SHP77 treated with DMSO at 0.1 percent for 48 hours (cell line): ENCODE measurements around the gene TBC1D14.
A peak's percentile ranks its signal among the peaks of the same experiment; 100 is the strongest.
"Not testable (repeated sequence)": the region's sequence is repeated elsewhere in the genome, so short reads cannot be mapped to it uniquely, and the experiment has no call there.

Experiments used
- DNase-seq: peaks from one replicate; lab custom pipeline; 2025; lab: John Stamatoyannopoulos, UW

The TBC1D14 gene

DNA sequence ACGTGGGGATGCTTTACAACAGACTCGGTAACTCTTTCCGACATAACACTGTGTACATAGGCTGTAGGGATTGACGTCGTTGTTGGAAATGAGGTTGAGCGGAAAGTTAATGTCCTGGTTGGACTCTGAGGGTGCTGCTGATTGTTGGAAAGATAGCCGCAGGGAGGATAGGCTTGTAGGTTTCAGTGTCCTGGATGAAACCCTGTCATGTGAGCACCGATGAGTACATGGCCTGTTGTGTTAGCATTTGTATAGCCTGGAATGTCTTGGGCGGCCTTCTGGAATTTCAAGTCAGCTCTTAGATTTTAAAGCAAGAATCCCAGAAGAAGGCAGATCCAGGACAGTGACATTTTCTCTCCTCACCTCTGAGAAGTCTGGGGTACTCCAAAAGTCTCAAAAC, 63.3 kb downstream of the TBC1D14 start:
- no peak for DNase-seq

DNA sequence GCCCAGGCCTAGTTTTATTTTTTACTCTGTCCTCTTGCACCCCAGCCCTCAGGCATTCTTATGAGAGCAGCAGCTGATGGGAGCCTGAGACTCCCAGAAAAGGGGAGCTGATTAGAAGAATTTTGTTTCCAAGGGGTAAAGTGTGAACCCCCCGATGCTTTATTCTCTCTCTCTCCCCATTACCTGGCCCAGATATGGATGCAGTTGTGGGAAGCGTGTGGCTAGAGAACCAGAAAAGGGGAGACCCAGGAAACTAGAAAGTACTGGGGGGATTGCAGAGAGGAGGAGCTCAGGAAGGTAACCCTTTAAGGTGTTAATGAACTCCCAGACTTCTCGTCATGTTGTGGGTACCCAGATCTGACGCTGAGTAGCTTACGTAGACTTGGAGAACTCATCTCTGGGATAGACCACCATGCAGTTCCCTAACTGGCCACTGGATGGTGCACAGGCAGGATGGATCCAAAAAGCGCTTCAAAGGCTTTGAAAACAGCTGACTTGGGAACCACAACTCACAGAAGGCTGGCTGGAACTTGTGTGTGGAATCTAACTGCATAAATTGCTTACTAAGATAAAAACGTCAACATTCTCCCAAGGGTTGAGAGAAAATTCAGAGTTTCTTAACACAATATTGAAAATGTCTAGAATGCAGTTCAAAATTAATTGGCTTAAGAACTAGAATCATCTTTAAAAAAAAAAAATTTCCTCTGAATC, 64.7 kb downstream of the TBC1D14 start:
- DNase-seq, result no peak

- DNase-seq, result not testable (repeated sequence)
Observed at GRCh38 chr4:6977846-6978245, 68.2 kb downstream of the TBC1D14 start.

DNA sequence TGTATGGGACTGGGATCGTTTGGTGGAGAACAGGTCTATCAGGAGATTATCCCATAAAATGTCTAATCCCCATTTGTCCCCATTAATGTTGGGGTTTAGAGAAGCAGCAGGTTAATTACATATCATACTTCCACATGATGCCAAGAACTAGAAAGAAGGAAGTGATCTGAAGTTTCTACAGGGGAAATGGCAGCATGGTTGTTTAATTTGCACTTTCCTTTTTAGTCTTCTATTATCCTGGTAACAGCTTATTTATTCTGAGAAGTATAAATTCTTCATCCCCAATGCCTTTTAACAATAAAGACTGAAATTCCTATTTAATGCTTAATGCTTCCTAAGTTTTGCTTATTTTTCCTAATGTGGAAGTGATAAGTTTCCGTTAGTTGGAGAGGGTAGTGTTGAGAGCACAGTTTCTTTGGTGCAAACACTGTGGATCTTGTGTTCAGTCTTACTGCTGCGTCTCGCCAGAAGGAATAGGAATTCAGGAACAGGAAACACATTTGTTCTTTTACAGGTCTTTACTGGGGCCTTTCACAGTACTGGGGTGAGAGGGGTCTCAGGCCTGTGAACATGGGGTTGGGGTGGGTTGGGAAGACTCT, 74.0 kb downstream of the TBC1D14 start:
- DNase-seq, result no peak

- DNase-seq, result no peak
Observed at GRCh38 chr4:6984612-6985425, 75.2 kb downstream of the TBC1D14 start.

GRCh38 chr4:6986072-6986780, 76.6 kb downstream of the TBC1D14 start:
- DNase-seq, result no peak

DNA sequence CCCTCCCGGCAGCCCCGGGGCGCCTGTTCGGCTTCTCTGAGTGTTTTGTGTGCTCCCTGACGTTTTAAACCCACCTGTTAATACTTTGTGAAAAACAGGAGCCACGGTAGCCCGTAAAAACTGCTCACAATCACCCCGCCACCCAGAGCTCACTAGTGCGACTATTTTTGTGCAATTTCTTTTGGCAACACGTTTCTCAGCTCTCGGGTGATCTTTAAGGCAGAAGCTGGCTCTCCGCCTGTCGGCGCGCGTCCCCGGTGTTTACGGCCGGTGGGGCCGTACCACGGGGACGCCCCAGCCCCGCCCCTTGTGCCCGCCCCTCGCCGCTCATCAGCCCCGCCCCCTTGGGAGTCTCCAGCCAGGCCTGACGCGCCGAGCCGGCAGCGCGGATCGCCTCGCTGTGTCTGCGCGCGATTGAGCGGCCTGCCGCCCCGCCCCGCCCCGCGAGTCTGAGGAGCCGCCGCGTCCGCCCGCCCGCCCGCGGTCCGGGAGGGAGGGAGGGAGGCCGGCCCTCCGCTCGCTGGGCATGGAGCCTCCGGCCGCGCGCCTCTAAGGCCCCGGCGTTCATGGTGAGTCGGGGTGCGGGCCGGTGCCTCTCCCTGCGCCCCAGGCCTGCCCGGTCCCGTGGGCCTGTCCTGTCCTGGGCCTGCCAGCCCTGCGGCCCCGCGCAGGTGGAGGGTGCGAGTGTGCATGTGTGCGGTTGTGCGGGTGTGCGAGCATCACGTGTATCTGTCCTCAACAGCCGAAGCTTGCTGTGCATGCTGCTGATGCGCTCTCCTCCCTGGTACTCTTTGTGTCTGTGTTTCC, 77.4 kb downstream of the TBC1D14 start:
- peak; percentile 22 for DNase-seq

DNA sequence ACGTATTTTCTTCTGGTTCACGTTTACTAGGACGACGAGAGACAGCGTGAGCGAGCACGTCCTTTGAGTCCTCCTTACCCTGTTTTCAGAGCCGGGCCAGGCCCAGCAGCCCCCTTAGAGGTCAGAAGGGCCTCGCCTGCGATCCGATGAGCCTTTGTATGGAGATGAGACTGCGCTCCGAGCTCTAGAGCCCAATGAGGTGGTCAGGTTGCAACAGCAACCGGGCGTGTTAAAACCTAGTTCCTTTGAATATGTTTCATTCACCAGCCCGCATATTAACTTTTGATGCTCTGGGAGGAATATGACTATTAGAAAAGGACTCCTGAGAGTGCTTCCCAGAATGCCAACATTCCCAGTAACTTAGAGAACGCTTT, 77.9 kb downstream of the TBC1D14 start:
- no peak for DNase-seq

DNA sequence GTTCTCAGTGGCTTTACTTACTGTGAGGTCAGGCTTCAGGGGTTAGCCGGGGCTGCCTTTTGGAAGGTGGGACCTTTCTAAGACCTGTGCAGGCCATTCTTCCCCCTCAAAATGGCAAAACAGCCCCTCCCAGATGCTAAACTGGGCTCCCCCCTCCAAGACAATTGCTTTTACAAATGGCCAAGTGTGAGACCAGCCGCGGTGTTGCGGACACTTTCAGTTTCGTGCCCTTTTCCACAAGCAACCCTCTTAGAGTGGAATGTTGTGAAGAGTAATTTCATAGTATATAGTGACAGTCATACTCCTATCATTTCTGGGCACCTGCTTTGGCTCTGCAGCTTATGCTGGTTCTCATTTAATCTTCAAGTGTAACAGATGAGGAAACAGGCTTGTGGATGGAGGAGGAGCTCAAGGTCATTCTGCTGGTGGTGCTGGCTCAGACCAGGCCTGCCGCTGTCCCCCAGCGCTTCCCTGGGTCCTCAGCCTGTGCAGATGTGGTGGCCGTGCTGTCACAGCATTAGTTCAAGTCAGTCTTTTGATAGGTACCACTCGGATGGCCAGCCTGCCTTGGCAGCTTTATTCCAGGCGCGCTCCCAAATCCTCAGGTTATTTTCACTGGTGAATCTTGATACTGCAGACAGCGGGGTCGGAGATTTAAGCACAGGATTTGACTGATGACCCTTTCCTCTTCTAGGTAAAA, 78.5 kb downstream of the TBC1D14 start:
- no peak for DNase-seq

DNA sequence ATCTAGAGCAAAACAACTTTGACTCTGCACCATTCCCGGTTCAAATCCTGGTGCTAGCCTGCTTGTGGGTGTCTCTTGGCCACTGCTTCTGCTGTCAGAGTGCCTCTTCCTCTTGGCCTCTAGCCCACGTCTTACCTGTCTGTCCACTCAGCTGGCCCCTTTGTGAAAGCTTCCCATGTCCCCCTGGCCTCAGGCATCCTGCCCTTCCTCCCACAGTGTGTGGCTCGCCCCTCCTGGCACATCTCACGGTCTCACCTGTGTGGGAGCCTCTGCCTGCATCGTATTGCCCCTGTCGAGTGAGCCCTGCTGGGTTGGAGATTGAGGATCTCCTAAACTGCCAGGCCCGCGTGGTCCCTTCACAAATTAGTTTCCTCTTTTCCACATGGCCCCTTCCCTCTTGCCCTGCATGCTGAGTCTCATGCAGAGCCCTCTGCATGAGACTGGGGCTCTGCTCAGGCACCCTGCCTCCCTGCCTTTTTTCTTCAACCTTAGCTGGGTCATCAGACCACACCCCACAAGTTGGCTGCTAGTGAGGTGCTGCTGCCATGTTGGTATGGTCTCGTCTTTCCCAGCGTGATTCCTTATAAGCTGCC, 79.8 kb downstream of the TBC1D14 start:
- no peak for DNase-seq

DNA sequence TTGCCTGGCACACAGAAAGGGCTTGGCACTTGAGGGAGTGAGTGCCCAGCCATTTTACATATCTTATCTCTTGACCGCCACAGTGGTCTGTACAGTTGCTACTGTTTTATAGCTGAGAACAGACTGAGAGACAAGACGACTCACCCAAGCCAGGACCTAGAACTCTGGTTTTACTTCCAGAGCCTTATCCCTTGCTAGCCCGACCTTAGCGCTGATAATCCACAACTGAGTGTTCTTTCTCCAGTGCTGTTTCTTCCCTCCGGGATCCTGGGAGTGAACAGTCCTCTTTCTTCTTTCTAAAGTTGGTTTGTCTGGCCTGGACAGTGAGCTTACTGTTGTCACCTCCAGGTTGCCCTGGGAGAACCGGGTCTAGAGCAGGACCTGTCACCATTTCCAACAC, 81.0 kb downstream of the TBC1D14 start:
- DNase-seq, result no peak

GRCh38 chr4:6991249-6991648, 81.6 kb downstream of the TBC1D14 start:
- DNase-seq, result no peak

DNA sequence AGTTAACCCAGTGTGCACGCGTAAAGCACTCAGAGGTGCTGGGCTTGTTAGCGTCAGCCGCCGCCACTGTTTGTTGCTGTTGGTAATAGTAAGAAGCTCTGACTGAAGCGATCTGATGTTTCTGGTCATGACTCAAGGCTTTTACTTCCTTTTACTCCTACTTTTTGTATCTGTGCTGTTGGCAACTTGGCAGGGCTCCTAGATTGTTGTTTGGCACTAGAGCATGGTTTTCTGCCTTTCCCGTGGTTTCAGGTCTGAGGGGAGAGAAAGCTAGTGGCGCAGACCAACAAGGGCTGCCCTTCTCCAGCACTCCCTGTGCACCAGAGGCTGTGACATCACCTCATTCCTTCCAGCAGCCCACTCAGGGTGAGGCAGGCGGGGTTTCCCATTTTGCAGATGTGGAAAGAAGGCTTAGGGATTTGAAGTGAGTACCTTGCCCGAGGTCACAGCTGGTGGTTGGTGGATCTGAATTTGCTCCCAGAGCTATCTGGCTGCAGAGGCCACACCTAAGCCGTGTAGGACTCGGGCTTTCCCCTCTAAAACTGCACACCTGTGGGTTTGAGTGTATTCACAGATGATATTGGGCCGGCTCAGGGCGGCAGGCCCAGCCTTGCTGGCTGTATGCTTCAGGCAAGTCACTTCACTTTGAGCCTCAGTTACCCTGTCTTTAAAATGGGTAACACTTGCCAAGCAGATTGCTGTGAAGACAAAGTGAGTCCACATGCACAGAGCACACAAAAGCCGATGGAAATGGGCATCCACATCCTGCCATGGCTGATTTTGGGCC, 82.3 kb downstream of the TBC1D14 start:
- DNase-seq, result no peak

DNA sequence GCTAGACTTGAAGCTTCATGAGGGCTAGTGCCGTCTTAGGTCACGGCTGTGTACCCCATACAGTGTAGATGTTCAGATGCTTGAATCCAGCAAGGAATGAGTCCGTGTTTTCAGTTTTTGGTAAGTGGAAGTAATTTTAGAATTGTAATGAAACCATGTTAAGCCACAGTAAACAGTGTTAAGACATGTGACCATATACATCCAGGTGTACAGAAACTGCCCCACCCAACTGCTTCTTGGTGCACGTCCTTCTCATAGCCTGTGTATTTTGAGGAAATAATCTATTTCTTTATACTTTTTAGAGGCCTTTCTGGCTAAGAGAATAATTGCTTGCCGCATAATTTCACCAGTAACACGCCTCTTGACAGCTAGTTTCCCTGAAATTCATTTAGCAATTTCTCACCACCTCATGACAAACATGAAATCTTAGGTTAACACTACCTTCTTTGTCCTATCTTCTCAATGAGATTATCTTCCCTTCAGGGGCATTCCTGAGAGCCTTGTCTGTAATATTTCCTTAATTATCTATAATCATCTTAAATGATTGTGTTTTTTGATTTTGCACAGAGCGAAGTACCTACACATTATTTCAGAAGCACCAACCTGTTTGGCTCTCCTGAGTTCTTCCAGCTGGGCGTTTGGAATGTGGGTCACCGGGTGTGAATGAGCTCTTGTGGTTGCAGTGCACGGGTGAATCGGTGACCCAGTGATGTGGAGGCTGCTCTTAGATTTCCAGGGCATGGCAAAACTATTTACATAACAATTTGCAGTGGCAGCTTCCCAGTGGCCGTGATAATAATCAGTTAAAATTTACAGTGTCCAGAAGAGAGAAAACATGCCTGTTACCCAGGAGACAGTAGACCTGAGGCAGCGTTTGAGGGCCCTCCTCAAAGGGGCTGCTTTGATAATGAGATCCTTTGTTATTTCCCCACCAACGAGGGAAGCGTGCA, 83.4 kb downstream of the TBC1D14 start:
- no peak for DNase-seq

GRCh38 chr4:6996481-6996880, 86.9 kb downstream of the TBC1D14 start:
- no peak for DNase-seq

GRCh38 chr4:6999172-7000086, 89.8 kb downstream of the TBC1D14 start:
- no peak for DNase-seq

DNA sequence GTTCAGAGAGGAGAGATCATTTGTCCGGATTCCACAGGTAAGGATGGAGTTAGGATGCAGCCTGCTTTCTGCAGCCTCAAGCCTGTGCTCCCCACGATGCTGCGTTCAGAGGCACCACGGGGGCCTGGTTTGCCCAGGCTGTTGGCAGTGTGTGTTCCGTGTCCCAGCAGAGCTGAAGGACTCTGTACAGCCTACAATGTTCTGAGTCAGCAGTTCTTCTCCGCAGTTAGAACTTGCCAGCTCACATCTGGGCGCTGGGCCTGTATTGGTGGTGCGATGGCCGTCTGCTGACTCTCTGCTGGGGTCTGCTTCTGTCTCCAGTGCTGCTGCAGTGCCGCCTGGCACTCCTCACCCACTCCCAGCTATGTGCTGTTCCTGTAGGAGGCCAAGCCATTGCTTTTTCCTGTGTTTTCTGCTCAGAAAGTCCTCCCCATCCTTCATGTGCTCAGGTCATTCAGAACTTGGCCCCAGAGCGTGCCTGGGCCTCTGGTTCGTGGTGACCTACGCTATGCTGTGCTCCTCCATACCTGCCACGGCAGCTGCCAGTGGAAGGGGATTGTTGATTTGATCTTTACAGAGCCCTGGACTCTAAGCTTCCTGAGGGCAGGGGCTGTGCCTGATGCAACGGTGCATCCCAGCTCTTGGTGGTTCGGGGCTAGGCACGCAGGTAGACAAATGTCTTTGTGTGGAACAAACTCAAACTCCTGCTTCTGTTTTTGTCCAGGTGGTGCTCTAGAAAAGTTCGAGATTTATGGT, 91.0 kb downstream of the TBC1D14 start:
- no peak for DNase-seq
